Choroid plexus epithelial cell (primary cell): ENCODE results near the gene HSD17B3.
"Not testable (repeated sequence)": the region's sequence is repeated elsewhere in the genome, so short reads cannot be mapped to it uniquely, and the experiment has no call there.

ENCODE experiments used
- DNase-seq: peaks from one replicate; pipeline ENCODE4 v3.0.0-alpha.2; 2010; ENCODE audit warnings: low read depth
- H3K4me3 ChIP-seq: 2 replicates; pipeline ENCODE4 v1.5.1; 2011; ENCODE audit warnings: low read depth, mild to moderate bottlenecking, control low read depth, low read length, moderate library complexity
- CTCF ChIP-seq: conservative IDR thresholded peaks from 2 replicates; pipeline ENCODE4 v1.5.1; 2011; ENCODE audit warnings: low read depth, mild to moderate bottlenecking, control low read depth, inconsistent platforms, low read length, moderate library complexity

The HSD17B3 gene

GRCh38 chr9:96199006-96199405, 103.0 kb downstream of the HSD17B3 start:
- no peak for DNase-seq
- H3K4me3 ChIP-seq, result no peak overlapping the region
- no peak for TF ChIP-seq CTCF

DNA sequence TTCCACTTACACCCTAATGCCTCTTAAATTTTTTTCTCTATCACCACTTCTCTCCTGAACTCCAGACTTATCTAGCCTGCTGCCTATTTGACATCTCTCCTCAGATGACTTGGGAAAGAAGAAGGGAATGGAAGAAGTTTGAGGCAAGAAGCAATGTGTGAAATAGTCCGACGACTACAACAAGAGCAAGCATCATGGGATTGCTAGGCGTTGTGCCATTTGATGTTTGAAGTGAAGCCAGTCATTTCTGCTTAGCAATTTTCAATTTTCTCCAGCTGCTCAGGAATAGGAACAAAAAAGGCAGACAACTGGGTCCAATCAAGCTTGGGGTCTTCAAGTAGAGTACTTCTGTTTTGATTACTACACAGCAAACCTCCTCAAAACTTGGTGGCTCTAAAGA, 106.4 kb downstream of the HSD17B3 start:
- H3K4me3 ChIP-seq, result no peak overlapping the region
- no peak for TF ChIP-seq CTCF
- DNase-seq, result no peak

DNA sequence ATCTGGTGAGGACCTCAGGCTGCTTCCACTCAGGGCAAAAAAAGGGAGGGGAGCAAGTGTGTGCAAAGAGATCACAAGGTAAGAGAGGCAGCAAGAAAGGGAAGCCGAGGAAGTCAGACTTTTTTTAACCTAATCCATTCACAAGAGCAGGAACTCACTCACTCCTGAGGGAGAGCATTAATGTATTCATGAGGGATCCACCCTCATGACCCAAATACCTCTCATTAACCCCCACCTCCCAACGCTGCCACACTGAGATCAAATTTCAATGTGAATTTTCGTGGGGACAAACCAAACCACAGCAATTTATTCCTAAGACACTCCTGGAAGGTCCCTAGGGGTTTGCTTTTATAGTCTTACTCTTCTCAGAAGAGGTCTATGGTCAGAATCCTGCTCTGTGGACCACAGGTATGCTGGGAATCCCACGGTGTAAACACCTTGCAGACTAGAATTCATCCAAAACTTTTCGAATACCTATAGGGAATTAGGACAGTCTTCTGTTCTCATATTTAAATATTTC, 108.7 kb downstream of the HSD17B3 start:
- no peak for DNase-seq
- no peak overlapping the region for H3K4me3 ChIP-seq
- no peak for TF ChIP-seq CTCF

GRCh38 chr9:96192710-96193109, 109.3 kb downstream of the HSD17B3 start:
- no peak overlapping the region for H3K4me3 ChIP-seq
- no peak for DNase-seq
- TF ChIP-seq CTCF, result no peak

DNA sequence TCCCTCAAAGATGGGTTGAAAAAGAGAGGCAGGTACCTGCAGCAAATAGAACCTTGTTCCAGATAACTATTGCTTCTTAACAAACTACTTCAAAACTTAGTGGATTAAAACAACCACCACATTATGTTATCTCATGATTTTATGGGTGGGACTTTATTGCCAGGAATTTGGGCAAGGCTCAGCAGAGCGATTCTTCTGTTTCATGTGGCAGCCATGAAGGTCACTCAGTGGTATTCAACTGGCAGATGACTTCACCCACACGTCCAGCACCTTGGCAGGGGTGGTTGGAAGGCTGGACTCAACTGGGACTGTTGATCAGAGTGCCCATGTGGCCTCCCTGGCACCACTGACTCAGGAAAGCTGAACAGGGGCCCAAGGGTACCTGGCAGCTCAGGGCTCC, 112.0 kb downstream of the HSD17B3 start:
- no peak for TF ChIP-seq CTCF
- no peak for DNase-seq
- H3K4me3 ChIP-seq, result no peak overlapping the region

- not testable (repeated sequence) for DNase-seq, H3K4me3 ChIP-seq
Measured at GRCh38 chr9:96189581-96189980, 112.4 kb downstream of the HSD17B3 start.

DNA sequence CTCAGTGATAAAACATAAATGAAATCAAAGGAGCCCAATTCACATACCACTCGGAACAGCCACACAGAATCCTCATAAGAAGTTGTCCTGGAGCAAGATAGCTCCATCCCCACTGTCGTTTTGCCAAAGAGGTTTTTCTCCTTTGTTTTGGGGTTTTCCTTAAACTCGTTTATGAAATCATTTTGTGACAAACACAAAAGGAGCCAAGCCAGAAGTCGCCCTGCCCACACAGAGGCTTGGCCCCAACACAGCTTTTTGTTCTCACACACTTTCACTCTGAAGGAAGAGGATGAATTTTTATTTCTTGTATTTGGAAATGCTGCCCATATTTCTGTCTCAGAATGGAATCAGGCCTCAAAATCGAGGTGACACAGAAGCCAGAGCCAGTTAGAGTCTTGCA, 113.4 kb downstream of the HSD17B3 start:
- no peak overlapping the region for H3K4me3 ChIP-seq
- no peak for TF ChIP-seq CTCF
- no peak for DNase-seq

DNA sequence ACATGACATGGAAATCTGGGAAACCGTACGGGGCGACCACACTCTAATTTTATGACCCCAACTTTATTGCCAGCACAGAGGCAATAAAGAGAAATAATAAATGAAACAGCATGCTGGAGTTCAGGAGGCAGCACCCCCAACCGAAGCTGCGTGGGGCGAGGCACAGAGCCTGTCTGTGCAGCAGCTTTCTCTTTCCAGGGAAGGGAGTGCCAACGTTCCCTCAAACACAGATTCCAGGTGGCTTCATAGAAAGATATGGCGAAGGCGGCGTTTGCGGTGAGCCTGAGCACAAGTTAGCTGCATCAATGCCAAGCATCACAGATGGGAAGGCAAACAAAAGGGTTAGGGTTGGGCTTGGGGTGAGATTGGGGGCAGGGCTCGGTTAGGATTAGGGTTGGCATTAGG, 114.8 kb downstream of the HSD17B3 start:
- DNase-seq, result no peak

More for the DNA sequence above, 114.8 kb downstream of the HSD17B3 start:
- no peak for TF ChIP-seq CTCF
- H3K4me3 ChIP-seq, result no peak overlapping the region
